Kidney tubule cell (primary cell): ENCODE data around the gene TMEM164.

ENCODE experiments used
- DNase-seq: peaks from one replicate; pipeline ENCODE4 v3.0.0-alpha.2; 2018; ENCODE audit warnings: low spot score

TMEM164 gene

DNA sequence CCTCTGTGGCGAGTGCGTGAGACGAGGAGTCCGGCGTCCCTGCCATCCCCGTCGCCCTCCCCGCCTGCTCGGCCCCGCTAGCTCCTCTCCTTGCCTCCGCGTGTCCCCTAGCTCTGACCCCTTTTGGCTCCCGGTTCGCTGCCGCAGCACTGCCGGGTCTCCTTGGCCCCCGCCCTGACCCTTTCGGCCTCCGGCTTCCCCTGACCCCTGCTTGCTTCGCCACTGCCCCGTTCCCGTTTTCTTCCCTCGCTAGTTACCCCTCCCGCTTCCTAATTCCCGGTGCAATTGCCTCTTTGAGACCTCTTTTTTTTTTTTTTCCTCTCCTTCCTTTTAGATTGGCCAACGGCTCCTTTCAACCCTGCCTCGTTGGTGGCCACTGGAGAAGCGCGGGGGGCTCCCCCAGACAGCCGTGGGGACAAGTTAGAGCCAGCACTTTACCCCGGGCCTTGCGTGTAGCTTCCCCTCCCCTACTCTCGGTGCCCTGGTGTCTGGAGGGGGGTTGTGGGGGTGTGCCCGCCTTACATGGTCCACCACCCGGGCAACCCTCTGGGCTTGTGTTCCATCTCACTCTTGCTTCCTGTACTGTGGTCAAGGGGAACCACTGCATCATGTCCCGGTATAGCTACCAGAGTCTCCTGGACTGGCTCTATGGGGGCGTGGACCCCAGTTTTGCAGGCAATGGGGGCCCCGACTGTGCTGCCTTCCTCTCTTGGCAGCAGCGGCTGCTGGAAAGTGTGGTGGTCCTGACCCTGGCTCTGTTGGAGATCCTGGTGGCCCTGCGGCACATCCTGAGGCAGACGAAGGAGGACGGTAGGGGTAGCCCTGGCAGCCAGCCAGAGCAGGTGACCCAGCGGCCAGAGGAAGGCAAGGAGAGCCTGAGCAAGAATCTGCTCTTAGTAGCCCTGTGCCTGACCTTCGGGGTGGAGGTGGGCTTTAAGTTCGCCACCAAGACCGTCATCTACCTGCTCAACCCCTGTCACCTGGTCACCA lies 548 bp downstream of the TMEM164 start:
- peak; percentile 29 for DNase-seq

DNA sequence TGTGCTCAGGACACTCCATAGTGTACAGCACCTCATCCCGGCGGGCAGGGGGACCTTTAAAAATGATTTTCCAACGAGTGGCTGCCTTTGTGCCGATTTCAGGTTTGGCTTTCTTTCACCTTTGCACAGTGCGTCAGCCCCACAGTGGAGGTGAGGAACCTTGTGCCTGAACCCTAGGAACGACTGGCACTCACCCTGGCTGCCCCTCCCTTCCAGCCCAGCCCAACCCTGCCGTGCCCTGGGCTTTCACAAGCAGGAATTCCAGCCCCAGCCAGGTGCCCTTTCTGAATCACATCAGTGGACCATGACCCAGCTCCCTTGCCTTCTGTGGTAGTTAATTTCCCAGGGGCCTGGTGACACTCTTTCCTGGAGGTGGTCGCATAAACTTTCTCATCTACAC lies 1.3 kb downstream of the TMEM164 start:
- peak; percentile 39 for DNase-seq

DNA sequence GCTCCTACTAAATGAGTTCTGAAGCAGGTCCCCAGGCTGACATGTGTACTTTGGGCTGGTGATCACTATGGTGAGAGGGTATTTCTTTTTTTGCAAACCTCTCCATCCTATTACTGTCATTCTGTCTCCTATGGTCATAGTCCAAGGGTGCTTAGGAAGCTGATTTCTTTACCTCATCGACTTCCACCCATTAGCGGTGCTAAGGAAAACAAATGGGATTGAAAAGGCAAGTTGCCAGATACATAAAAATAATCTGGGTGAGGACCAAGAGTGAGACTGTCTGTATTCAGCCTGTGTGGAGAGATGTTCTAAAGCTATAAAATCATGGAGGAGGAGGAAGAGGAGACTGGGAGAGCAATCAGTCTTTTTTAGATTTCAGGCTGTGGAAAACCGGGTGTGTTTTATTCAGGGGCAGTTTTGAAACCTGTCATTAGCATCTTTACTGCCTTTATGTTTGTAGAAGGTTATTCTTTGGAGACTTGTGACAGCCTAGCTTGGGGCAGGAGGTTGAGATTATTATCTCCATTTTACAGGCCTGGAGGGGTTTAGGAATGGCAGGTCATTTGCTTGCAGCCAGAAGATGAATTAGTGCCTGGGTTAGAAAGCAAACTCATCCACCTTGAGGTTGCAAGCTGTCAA lies 1.9 kb downstream of the TMEM164 start:
- DNase-seq = no peak

- no peak for DNase-seq
These were observed 3.2 kb downstream of the TMEM164 start for GRCh38 chrX:110006161-110006560.

DNA sequence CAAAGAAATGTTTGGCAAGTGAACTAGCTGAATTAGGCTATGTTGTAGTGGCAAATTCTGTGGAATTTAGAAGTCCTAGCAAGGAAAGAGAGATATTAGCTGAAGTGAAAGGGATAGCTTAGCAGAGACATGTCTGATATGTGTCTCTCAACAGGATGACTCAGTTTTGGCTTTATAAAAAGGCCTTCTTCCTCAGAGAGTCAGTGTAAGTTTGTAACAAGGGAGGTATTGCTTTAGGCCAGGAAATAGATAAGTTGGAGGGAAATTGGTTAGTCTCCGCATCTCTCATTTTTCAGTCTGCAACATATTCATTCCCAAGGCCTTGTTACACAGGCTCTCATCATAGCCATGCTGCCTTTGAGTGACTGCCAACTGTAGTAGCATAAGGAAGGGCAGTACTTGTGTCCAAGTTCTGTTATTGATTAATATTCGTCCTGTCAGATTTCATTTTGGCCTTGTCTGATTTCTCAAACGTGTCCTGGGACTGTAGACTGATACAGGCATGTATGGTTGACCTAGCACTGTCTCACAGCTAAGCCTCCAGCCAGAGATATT lies 4.0 kb downstream of the TMEM164 start:
- peak; percentile 28 for DNase-seq

DNA sequence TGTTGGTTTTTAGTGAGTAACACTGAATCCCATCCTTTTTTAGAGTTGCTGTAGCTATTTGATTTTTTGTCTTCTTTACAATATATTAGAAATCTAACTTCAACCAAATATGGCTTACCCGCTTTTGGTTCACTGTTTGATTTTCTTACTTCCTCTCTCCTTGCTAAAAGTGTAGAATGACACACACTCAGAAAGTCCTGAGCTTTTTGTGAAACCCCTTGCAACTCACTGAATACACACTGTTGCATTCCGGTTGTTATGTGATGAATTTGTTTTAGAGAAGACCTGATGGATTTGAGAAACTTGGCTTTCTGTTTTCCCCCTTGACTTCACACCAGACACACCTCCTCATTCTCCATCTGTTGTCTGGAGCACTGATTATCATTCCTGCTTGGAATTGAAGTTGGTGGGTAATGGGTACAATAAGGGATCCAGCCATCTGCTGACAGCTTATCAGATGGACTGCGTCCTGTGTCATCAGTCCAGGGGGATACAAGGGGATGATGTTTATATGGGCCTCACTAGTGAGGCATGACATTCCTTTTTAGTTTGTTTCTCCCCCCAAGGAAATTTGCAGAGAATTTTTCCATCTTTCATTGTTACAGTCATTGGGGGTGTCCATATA lies 5.2 kb downstream of the TMEM164 start:
- DNase-seq = no peak

- DNase-seq = no peak
These were observed 10.0 kb downstream of the TMEM164 start for GRCh38 chrX:110012818-110013485.

- no peak for DNase-seq
These were observed 11.1 kb downstream of the TMEM164 start for GRCh38 chrX:110013968-110014367.

- no peak for DNase-seq
These were observed 12.1 kb downstream of the TMEM164 start for GRCh38 chrX:110015032-110015431.

DNA sequence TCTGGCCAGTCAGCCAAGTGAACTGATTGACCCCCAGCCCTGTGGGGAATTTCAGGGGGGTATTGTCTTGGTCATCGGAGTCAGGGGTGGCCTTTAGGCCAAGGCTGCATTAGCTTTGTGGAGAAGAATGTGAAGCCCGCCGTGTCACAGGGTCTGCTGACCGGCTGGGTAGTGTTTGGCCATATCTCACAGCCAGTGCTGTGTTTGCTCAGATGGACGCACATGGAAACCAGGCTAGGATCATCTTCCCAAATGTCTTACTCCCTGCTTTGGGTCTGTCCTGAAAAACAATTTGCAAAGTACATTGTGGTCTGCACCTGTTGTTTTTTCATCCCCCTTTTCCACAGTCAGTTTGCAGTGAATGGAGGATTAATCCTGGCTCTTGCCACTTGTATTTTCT lies 13.0 kb downstream of the TMEM164 start:
- DNase-seq = no peak

DNA sequence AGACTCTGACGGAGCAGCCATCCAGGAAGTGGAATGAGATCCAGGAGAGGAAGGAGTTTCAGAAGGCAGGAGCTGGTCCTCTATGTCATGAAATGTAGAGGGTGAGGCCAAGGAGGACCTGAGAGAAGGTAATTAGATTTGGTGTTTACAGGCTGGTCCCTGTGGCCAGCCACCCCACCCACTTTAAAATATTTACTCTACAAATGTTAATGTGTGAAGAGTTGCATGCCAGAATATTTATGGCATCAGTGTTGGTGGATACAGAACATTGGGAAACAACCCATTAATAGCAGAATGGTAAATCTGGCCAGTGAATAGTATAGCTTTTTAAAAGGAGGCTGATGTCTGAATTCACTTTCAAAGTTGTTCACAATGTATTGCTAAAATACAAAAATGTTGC lies 17.6 kb downstream of the TMEM164 start:
- no peak for DNase-seq

- DNase-seq = no peak
These were observed 18.5 kb downstream of the TMEM164 start for GRCh38 chrX:110021258-110022022.

DNA sequence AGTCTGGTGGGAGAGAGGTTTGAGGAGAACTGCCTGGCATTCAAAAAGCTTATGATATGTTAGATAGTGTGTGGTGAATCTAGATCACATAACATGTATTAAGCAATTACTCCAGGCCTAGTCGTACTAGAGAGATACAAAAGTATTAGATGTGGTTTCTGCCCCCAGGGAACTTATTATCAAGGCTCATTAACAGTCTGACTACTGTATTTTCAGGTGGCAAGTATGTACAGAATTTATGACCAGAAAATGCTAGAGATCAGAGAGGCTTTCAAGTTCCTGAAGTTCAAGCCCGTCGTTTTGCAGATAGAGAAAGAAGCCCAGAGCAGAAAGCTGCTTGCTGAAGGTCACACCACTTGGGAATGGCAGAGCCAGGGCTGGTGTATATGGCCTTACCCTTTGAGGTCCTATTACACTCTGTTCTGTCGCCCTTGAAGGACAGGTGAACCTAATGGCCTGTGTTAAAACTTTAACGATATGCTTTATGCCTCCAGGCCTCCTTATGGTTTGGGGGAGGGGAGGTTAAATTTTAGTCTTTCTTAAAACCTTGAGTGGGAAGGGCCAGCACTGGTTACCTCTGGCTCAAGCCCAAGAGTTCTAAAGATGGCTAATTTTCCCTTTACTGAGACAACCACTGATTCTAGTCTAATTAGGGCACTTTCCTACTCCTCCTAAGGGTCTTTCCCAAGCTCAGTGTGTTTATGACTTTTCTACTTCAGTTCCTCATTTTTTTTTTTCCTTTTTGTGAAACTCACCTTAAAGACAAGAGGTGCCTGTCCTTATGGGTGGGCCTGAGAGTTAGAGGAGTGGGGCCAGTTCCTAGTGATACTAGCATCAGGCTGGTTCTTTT lies 19.9 kb downstream of the TMEM164 start:
- DNase-seq = no peak

DNA sequence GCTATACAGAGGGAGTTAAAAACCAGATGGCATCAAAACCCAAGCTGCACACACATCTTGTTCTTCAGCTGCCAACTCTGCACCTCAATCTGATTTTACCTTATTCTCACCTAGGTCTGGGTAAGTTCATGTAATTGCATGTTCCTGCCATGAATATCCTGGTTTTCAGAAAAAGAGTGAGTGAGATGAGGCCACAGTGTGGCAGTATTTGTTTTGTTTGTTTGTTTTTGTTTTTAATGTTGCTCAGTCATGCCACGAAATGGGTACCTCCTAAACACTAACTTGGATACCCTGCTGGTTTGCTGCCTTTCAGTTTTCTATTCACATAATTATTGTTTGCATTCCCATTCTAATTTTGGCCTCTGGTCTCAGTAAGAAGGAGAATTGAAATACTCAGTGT lies 22.5 kb downstream of the TMEM164 start:
- no peak for DNase-seq

- DNase-seq = peak; percentile 59
These were observed 23.4 kb downstream of the TMEM164 start for GRCh38 chrX:110026099-110026844.

DNA sequence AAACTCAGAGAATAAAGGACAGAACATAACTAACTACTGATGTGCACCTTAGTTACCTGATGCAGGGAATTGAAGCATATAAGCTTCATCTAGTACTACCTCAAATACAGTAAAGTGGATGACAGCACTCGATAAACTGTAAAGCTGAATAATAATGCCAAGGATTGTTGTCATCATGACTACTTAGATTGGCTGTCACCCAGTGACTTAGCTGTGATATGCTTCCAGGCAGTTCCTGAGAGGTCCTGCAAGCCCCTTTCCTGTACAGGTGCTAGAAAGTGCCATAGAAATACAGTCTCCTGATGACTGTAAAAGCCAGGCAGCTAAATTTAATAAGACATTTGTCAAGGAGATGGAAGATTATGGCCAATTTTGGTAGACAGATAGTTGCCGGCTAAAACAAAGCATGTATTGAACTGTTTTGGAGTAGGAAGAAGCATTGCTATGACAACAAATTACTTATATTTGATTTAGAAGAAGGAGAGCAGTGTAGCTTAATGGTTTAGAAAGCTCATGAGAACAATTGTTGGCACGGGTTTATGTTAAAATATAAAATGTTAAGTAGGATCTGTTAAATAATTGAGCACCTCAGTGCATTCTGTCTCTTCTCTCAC lies 29.7 kb downstream of the TMEM164 start:
- DNase-seq = no peak

DNA sequence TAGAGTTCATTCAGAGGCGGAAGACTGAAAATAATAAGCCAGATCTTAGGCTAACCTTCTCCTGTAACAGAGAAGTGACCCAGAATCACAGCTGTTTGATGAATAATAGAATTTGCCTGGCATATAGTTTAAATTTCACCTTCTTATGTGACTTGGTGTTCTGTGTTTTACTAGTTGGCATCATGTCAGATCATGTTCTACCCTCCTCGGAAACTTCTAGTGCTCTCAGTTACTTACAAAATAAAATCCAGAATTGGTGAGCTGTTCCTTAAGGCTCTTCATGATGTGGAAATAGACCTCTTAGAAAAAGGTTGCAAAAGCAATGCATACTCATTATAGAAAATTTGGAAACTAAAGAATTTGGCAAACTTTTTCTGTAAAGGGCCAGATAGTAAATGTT lies 31.1 kb downstream of the TMEM164 start:
- DNase-seq = no peak

DNA sequence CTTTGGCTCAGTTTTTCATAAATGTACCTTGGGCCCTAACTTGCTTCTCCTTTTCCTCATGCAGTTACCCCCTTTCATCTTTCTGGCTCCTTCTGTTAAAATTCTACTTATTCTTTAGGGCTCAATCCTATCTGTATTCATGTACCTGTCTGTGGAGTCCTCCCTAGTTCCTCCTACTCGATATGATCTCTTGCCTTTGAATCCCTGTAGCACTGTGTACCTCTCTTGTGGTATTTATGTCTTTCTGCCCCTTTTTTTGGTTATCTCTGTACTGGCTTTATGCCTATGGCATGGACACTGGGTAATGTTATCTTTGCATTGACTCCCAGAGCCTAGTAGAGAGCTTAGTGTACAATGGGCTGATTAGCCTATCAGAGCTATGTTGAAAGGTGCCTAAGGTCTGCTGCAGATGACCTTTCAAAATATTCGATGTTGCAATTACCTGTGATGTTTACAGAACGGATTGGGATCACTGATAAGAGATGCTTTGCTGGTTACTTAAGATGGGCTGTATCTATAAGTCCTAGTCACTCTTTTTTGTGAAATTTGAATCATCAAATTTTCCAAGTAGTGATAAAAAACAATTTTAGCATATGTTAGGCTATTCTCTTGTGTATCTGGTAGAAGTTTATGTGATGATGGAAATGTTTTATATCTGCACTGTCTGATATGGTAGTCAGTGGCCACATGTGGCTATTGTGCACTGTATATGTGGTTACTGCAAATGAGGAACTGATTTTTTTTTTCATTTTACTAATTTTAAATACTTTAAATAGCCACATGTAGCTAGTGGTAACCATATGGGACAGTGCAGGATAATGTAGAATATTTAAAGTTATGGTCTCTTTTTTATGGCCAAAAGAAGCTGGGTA lies 33.5 kb downstream of the TMEM164 start:
- DNase-seq = no peak
